ENCODE measurements around the gene CD69.

DNA sequence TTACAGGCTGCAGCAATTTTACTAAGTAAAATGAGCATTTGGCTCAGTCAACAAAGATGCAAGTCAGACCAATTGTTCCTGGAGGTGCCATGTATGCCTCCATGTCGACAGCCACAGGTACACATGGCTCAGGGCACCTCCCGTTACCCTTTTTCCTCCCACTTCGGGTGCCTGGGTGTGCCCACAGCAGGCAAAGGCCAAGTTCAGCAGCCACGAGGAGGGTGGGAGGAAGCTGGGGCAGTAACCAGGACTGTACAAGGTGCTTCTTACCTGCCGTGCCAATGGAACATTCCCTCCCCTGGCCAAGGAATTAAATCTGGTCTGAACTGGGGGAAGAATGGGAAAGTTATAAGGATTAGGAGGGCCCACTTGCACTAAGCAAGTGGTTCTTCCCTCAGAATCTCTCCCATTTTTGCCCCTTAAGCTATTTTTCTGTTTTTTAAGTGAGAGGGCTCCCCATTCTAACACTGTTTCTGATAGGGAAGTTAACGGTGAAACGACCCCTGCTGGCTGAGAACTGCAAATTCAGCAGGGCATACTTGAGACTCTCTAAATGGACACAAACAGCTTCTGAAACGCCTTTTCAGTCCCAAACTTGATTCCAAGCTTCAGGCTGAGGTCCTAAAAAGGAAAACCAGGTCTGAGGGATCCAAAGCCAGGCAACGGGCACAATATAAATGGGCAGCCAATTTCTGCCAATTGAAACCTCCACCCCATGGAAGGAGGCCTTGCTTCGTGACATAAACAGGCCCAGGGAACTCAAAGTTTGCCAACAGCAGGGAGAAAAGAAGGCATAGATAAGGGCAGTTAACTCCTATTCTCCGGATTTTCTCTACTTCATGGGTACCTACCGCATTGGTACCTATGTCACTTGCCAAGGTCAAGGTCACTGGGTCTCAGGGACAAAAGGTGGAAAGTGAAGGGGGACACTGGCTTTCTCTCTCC is 52.6 kb downstream of the CD69 start:
- TF ChIP-seq, protein P1, sequence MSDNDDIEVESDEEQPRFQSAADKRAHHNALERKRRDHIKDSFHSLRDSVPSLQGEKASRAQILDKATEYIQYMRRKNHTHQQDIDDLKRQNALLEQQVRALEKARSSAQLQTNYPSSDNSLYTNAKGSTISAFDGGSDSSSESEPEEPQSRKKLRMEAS (IDR thresholded peaks at IDR 0.05), result no peak
- TF ChIP-seq NFIC (IDR thresholded peaks at IDR 0.05) (no peak), RAD21 (IDR thresholded peaks at IDR 0.05; ENCODE audit: low read depth) (peak; percentile 78), TEAD4 (IDR thresholded peaks at IDR 0.05) (no peak), EP300 (IDR thresholded peaks at IDR 0.05; ENCODE audit: borderline replicate concordance) (no peak), ZBTB7A (IDR thresholded peaks at IDR 0.05; ENCODE audit: low read depth) (no peak), TAF1 (IDR thresholded peaks at IDR 0.05; ENCODE audit: low read depth) (no peak), EGR1 (IDR thresholded peaks at IDR 0.05) (no peak)
- TF ChIP-seq, protein P2, sequence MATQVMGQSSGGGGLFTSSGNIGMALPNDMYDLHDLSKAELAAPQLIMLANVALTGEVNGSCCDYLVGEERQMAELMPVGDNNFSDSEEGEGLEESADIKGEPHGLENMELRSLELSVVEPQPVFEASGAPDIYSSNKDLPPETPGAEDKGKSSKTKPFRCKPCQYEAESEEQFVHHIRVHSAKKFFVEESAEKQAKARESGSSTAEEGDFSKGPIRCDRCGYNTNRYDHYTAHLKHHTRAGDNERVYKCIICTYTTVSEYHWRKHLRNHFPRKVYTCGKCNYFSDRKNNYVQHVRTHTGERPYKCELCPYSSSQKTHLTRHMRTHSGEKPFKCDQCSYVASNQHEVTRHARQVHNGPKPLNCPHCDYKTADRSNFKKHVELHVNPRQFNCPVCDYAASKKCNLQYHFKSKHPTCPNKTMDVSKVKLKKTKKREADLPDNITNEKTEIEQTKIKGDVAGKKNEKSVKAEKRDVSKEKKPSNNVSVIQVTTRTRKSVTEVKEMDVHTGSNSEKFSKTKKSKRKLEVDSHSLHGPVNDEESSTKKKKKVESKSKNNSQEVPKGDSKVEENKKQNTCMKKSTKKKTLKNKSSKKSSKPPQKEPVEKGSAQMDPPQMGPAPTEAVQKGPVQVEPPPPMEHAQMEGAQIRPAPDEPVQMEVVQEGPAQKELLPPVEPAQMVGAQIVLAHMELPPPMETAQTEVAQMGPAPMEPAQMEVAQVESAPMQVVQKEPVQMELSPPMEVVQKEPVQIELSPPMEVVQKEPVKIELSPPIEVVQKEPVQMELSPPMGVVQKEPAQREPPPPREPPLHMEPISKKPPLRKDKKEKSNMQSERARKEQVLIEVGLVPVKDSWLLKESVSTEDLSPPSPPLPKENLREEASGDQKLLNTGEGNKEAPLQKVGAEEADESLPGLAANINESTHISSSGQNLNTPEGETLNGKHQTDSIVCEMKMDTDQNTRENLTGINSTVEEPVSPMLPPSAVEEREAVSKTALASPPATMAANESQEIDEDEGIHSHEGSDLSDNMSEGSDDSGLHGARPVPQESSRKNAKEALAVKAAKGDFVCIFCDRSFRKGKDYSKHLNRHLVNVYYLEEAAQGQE (IDR thresholded peaks at IDR 0.05; ENCODE audit: low read depth), result no peak

Data from Ishikawa (cell line).